ENCODE data around the gene RETREG1.

DNA sequence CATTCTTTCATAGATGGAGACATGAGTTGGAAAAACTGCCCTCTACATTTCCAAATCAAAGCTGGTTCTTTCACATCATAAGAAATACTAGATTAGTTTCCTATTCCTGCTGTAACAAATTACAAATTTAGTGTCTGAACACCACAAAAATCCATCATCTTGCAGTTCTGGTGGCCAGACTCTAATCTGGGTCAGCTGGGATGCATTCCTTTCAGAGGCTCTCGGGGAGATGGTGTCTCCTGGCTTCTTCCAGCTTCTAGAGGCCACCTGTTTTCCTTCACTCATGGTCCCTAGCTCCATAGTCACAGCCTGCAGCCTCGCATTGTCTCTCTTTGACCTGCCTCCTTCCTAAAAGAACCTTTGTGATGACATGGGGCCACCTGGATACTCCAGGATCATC lies 65.2 kb downstream of the RETREG1 start:
- TF ChIP-seq, protein P1, sequence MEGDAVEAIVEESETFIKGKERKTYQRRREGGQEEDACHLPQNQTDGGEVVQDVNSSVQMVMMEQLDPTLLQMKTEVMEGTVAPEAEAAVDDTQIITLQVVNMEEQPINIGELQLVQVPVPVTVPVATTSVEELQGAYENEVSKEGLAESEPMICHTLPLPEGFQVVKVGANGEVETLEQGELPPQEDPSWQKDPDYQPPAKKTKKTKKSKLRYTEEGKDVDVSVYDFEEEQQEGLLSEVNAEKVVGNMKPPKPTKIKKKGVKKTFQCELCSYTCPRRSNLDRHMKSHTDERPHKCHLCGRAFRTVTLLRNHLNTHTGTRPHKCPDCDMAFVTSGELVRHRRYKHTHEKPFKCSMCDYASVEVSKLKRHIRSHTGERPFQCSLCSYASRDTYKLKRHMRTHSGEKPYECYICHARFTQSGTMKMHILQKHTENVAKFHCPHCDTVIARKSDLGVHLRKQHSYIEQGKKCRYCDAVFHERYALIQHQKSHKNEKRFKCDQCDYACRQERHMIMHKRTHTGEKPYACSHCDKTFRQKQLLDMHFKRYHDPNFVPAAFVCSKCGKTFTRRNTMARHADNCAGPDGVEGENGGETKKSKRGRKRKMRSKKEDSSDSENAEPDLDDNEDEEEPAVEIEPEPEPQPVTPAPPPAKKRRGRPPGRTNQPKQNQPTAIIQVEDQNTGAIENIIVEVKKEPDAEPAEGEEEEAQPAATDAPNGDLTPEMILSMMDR (conservative IDR thresholded peaks at IDR 0.05): no peak
- no peak for TF ChIP-seq ZFX (IDR thresholded peaks at IDR 0.05)

Data from C4-2B (cell line).